Neural progenitor cell (in vitro differentiated cells): ENCODE results near the gene UBALD2.

Source experiments
- CTCF ChIP-seq: fragments of 200-600 bp; sonication (generic); IDR thresholded peaks from 2 replicates; pipeline ENCODE4 v1.5.1; 2017; ENCODE audit warnings: antibody characterized with exemption, mild to moderate bottlenecking
- EZH2 ChIP-seq: fragments of 200-600 bp; sonication (generic); IDR thresholded peaks from 2 replicates; pipeline ENCODE4 v1.6.1; 2017; ENCODE audit warnings: antibody characterized with exemption, mild to moderate bottlenecking, moderate library complexity

- no peak for TF ChIP-seq CTCF
- TF ChIP-seq EZH2 = no peak
Measured at GRCh38 chr17:76223802-76224201, 41.3 kb upstream of the UBALD2 start.
